Peyer's patch (tissue), 4 donors: ENCODE results near the gene PAIP2. TPM values are rescaled to one million over a fixed set of nuclear protein-coding genes. Genes with fewer than 3 reads are reported as not detected.
"Not testable (repeated sequence)": the region's sequence is repeated elsewhere in the genome, so short reads cannot be mapped to it uniquely, and the experiment has no call there.

Experiments used
- DNase-seq, 3 donors: peaks; one replicate each; pipeline ENCODE4 v3.0.0-alpha.2; 2017 to 2019
- H3K27ac ChIP-seq, 4 donors: fragments of 200-600 bp; sonication (generic); one replicate each; pipeline ENCODE4 v1.5.1; 2016 to 2019
- H3K27me3 ChIP-seq, 2 donors: fragments of 200-600 bp; sonication (generic); one replicate each; pipeline ENCODE4 v1.5.1; 2019
- H3K36me3 ChIP-seq, 3 donors: fragments of 200-600 bp; sonication (generic); one replicate each; pipeline ENCODE4 v1.5.1; 2016 to 2019
- H3K4me1 ChIP-seq, 4 donors: fragments of 200-600 bp; sonication (generic); one replicate each; pipeline ENCODE4 v1.5.1; 2016 to 2019
- H3K4me3 ChIP-seq, 4 donors: fragments of 200-600 bp; sonication (generic); 1 replicate in 3 of 4; 2 replicates in 1 of 4; pipeline ENCODE4 v1.5.1; 2016 to 2019; ENCODE audit warnings: mild to moderate bottlenecking in 1 of 4
- H3K9me3 ChIP-seq, 4 donors: fragments of 200-600 bp; sonication (generic); one replicate each; pipeline ENCODE4 v1.5.1; 2016 to 2019; ENCODE audit warnings: mild to moderate bottlenecking in 1 of 4
- POLR2A ChIP-seq, 2 donors: fragments of 450-650 bp; IDR thresholded peaks; one replicate each; pipeline ENCODE4 v1.5.1; 2017; ENCODE audit warnings: antibody characterized with exemption in 2 of 2, mild to moderate bottlenecking in 2 of 2, moderate library complexity in 2 of 2
- total RNA-seq, 4 donors: library from RNA; depleted of rRNA; stranded (reverse); fragments of >200 nt; gene quantifications; one replicate each; pipeline ENCODE4 v1.1.0, GENCODE V29; 2016
- TF ChIP-seq, protein P1 (sequence below), 6 experiments: fragments of 450-650 bp in 4 of 6; fragments of 200-600 bp in 2 of 6; sonication (generic) in 1 of 6; IDR thresholded peaks; one replicate each; pipeline ENCODE4 v1.5.1; 2017 to 2019; ENCODE audit warnings: antibody characterized with exemption in 6 of 6, mild to moderate bottlenecking in 3 of 6, moderate library complexity in 1 of 6

The PAIP2 gene
- total RNA-seq, 4 donors from 2014 or later, result 24.3 to 77.6 (median 35.6) TPM

DNA sequence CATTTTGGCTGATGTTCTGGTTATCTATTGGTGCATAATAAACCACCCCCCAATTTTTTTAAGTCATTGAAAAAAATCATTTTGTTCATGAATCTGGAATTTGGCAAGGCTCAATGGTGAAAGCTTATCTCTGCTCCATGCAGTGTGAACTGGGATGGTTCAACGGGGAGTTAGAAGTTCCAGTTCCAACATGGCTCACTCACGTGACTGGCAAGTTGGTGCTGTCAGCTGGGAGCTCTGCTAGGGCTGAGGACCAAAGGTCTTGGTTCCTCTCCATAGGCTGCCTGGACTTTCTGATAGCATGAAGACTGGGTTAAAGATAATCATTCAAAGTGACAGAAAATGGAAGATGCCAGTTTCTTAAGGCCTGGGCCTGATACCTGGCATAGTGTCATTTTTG, 65.3 kb downstream of the PAIP2 start:
- H3K9me3 ChIP-seq, result no peaks in the 10 kb centered on the region
- no peak for TF ChIP-seq POLR2A (IDR thresholded peaks at IDR 0.05)
- TF ChIP-seq, protein P1, sequence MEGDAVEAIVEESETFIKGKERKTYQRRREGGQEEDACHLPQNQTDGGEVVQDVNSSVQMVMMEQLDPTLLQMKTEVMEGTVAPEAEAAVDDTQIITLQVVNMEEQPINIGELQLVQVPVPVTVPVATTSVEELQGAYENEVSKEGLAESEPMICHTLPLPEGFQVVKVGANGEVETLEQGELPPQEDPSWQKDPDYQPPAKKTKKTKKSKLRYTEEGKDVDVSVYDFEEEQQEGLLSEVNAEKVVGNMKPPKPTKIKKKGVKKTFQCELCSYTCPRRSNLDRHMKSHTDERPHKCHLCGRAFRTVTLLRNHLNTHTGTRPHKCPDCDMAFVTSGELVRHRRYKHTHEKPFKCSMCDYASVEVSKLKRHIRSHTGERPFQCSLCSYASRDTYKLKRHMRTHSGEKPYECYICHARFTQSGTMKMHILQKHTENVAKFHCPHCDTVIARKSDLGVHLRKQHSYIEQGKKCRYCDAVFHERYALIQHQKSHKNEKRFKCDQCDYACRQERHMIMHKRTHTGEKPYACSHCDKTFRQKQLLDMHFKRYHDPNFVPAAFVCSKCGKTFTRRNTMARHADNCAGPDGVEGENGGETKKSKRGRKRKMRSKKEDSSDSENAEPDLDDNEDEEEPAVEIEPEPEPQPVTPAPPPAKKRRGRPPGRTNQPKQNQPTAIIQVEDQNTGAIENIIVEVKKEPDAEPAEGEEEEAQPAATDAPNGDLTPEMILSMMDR (IDR thresholded peaks at IDR 0.05), result no peak
- DNase-seq, result peak in 1 of 3 donors; percentile 43
- H3K27me3 ChIP-seq, result no peaks in the 10 kb centered on the region
- H3K4me1 ChIP-seq, result peaks cover 0 to 9% (median 4%) of the 10 kb centered on the region in 4 donors
- peak overlapping the region in 1 of 4 donors; percentile 42 for H3K27ac ChIP-seq
- H3K36me3 ChIP-seq, result no peaks in the 10 kb centered on the region
- H3K4me3 ChIP-seq, result no peak overlapping the region

DNA sequence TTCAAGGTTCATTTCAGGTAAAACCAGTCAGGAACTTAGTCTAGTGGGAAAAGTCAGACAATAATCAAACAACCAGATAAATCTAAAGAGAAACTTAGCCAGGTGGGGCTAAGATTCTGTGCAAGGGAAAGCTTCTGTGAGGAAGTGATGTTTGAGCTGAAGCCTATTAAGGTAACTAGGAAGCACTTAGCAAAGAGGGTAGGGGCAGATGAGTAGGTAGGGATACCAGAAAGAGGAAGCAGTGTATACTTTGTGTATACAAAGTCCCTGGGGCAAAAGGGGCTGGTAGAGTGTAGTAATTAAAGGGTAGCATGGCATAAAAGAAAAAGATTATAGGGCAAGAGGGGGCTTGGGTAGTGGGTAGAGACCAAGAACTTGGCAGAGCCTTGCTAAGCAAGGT, 65.9 kb downstream of the PAIP2 start:
- peak in 1 of 3 donors; percentile 13 for DNase-seq
- Histone ChIP-seq H3K27ac (peak overlapping the region in 1 of 4 donors; percentile 42), H3K27me3 (no peaks in the 10 kb centered on the region), H3K9me3 (no peaks in the 10 kb centered on the region), H3K36me3 (no peaks in the 10 kb centered on the region), H3K4me3 (no peak overlapping the region), H3K4me1 (peaks cover 0 to 9% (median 4%) of the 10 kb centered on the region in 4 donors)
- TF ChIP-seq, protein P1 (IDR thresholded peaks at IDR 0.05), result no peak
- TF ChIP-seq POLR2A (IDR thresholded peaks at IDR 0.05), result no peak

DNA sequence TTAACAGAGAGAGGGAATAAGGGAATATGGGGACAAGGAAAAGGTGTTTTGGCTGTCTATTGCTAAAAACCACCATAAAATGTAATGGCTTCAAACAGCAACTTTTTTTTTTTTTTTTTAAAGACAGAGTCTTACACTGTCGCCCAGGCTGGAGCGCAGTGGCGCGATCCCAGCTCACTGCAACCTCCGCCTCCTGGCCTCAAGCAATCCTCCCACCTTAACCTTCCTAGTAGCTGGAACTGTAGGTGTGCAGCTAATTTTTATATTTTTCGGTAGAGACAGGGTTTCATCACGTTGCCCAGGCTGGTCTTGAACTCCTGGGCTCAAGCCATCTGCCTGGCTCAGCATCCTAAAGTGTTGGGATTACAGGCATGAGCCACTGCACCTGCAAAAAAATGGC, 66.5 kb downstream of the PAIP2 start:
- DNase-seq, result peak in 1 of 3 donors; percentile 10
- peak overlapping the region in 1 of 4 donors; percentile 42 for H3K27ac ChIP-seq
- H3K36me3 ChIP-seq, result no peaks in the 10 kb centered on the region
- no peaks in the 10 kb centered on the region for H3K9me3 ChIP-seq
- H3K4me1 ChIP-seq, result peaks cover 0 to 8% (median 4%) of the 10 kb centered on the region in 4 donors
- TF ChIP-seq, protein P1 (IDR thresholded peaks at IDR 0.05), result no peak
- no peak for TF ChIP-seq POLR2A (IDR thresholded peaks at IDR 0.05)
- no peak overlapping the region for H3K4me3 ChIP-seq
- no peaks in the 10 kb centered on the region for H3K27me3 ChIP-seq

DNA sequence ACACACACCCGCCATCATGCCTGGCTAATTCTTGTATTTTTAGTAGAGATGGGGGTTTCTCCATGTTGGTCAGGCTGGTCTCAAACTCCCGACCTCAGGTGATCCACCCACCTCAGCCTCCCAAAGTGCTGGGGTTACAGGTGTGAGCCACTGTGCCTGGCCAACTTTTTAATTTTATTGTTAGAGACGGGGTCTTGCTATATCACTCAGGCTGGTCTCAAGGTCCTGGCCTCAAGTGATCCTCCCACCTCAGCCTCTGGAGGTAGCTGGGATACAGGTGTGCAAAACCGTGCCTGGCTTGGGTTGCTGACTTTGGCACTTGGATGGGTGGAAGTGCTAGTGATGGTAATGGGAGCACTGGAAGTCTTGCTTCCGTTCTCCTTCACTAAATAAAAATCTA, 67.5 kb downstream of the PAIP2 start:
- not testable (repeated sequence) for H3K27me3 ChIP-seq, H3K36me3 ChIP-seq, H3K9me3 ChIP-seq, H3K4me3 ChIP-seq, H3K27ac ChIP-seq, H3K4me1 ChIP-seq
- peak in 1 of 3 donors; percentile 40 for DNase-seq

DNA sequence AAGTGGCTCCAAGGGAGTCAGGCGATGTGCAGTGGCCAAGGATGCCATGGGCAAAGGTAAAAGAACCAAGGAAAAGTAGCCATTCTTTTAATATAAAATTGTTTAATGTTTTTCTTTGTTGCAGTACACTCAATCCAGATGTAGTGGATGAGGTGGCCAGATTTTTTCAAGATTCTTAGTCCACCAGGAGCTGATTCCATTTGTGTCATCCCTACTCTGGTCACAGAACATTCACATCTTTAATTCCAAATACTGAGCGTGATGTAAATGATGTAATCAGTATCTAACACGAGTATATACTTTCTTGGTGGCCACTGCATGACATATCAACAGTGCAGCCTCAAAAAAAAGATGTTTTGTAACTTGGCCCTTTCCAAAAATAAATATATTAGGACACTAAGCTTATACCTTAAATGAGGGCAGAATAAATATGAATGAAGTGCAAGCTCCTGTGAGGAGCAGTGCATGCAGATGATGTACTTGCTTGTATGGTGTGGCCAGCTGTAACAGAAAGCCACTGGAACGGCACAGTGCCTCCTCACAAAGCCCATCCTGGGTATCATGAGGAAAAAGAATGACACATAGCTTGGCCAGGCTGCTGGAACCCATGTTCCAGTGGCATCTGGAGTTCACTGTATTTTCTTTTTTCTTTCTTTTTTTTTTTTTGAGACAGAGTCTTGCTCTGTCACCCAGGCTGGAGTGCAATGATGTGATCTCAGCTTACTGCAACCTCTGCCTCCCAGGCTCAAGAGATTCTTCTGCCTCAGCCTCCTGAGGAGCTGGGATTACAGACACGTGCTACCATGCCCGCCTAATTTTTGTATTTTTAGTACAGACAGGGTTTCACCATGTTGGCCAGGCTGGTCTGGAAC, 68.7 kb downstream of the PAIP2 start:
- H3K27ac ChIP-seq, result no peak overlapping the region
- no peaks in the 10 kb centered on the region for H3K27me3 ChIP-seq
- no peaks in the 10 kb centered on the region for H3K9me3 ChIP-seq
- no peak overlapping the region for H3K4me3 ChIP-seq
- DNase-seq, result peak in 1 of 3 donors; percentile 14
- H3K4me1 ChIP-seq, result peaks cover 0 to 10% (median 4%) of the 10 kb centered on the region in 4 donors
- TF ChIP-seq, protein P1 (IDR thresholded peaks at IDR 0.05), result no peak
- no peak for TF ChIP-seq POLR2A (IDR thresholded peaks at IDR 0.05)
- no peaks in the 10 kb centered on the region for H3K36me3 ChIP-seq
